Measurements from ENCODE around the gene SPATA9. TPM values are rescaled to one million over a fixed set of nuclear protein-coding genes. Genes with fewer than 3 reads are reported as not detected.

SPATA9 gene
- total and polyA plus RNA-seq, 5 donors from 2014 or later: 0.28 TPM; not detected in 4

- Histone ChIP-seq H3K9me3 (ENCODE audit: control insufficient read depth in 2 of 2, low read length in 2 of 2) (peaks cover 0 to 12% of the 10 kb centered on the region in 2 experiments), H3K4me1 (ENCODE audit: control insufficient read depth, insufficient read depth, low read length, poor library complexity, severe bottlenecking) (peaks cover 24% of the 10 kb centered on the region), H3K27me3 (ENCODE audit: control insufficient read depth, insufficient read depth, low read length) (peaks cover 5% of the 10 kb centered on the region), H3K4me3 (ENCODE audit: low read depth, low read length) (no peak overlapping the region), H3K36me3 (ENCODE audit: control insufficient read depth, insufficient read depth, low read length) (no peaks in the 10 kb centered on the region), H3K27ac (ENCODE audit: insufficient read depth, low read length, poor library complexity, severe bottlenecking) (no peak overlapping the region)
- H3K9me3 Mint-ChIP-seq: peaks cover 1 to 9% (median 7%) of the 10 kb centered on the region in 7 donors
- H3K4me3 Mint-ChIP-seq: peak overlapping the region in 1 of 4 donors; percentile 57
- DNase-seq (no peak), ATAC-seq (ENCODE audit: low read depth in 2 of 2) (no peak)
- H3K36me3 Mint-ChIP-seq: peaks cover 6% of the 10 kb centered on the region
- peaks cover 17% of the 10 kb centered on the region for H3K27me3 Mint-ChIP-seq
- peaks cover 7 to 21% (median 18%) of the 10 kb centered on the region in 4 donors for H3K4me1 Mint-ChIP-seq
- H3K27ac Mint-ChIP-seq: no peak overlapping the region
Measured at GRCh38 chr5:95617057-95617456, 65.7 kb downstream of the SPATA9 start.

- Histone ChIP-seq H3K4me3 (ENCODE audit: low read depth, low read length) (no peak overlapping the region), H3K27me3 (ENCODE audit: control insufficient read depth, insufficient read depth, low read length) (peaks cover 5% of the 10 kb centered on the region), H3K4me1 (ENCODE audit: control insufficient read depth, insufficient read depth, low read length, poor library complexity, severe bottlenecking) (peaks cover 9% of the 10 kb centered on the region), H3K9me3 (ENCODE audit: control insufficient read depth in 2 of 2, low read length in 2 of 2) (peaks cover 0 to 12% of the 10 kb centered on the region in 2 experiments), H3K27ac (ENCODE audit: insufficient read depth, low read length, poor library complexity, severe bottlenecking) (no peak overlapping the region), H3K36me3 (ENCODE audit: control insufficient read depth, insufficient read depth, low read length) (no peaks in the 10 kb centered on the region)
- DNase-seq (no peak), ATAC-seq (ENCODE audit: low read depth in 2 of 2) (no peak)
- H3K4me3 Mint-ChIP-seq: no peak overlapping the region
- peaks cover 6% of the 10 kb centered on the region for H3K36me3 Mint-ChIP-seq
- no peak overlapping the region for H3K27ac Mint-ChIP-seq
- peaks cover 0 to 9% (median 7%) of the 10 kb centered on the region in 7 donors for H3K9me3 Mint-ChIP-seq
- H3K4me1 Mint-ChIP-seq: peaks cover 6 to 17% (median 11%) of the 10 kb centered on the region in 4 donors
- peaks cover 13% of the 10 kb centered on the region for H3K27me3 Mint-ChIP-seq
Measured at GRCh38 chr5:95615164-95615467, 67.7 kb downstream of the SPATA9 start.

GRCh38 chr5:95613514-95613913, 69.3 kb downstream of the SPATA9 start:
- ATAC-seq (ENCODE audit: low read depth in 2 of 2) (no peak), DNase-seq (no peak)
- peaks cover 0 to 2% (median 1%) of the 10 kb centered on the region in 4 donors for H3K4me1 Mint-ChIP-seq
- Histone ChIP-seq H3K36me3 (ENCODE audit: control insufficient read depth, insufficient read depth, low read length) (no peaks in the 10 kb centered on the region), H3K9me3 (ENCODE audit: control insufficient read depth in 2 of 2, low read length in 2 of 2) (peaks cover 0 to 12% of the 10 kb centered on the region in 2 experiments), H3K27ac (ENCODE audit: insufficient read depth, low read length, poor library complexity, severe bottlenecking) (no peak overlapping the region), H3K27me3 (ENCODE audit: control insufficient read depth, insufficient read depth, low read length) (peaks cover 2% of the 10 kb centered on the region), H3K4me1 (ENCODE audit: control insufficient read depth, insufficient read depth, low read length, poor library complexity, severe bottlenecking) (no peaks in the 10 kb centered on the region), H3K4me3 (ENCODE audit: low read depth, low read length) (no peak overlapping the region)
- H3K9me3 Mint-ChIP-seq: peaks cover 0 to 9% (median 6%) of the 10 kb centered on the region in 7 donors
- no peak overlapping the region for H3K27ac Mint-ChIP-seq
- H3K36me3 Mint-ChIP-seq: peaks cover 6% of the 10 kb centered on the region
- peaks cover 6% of the 10 kb centered on the region for H3K27me3 Mint-ChIP-seq
- H3K4me3 Mint-ChIP-seq: no peak overlapping the region

- peaks cover 6% of the 10 kb centered on the region for H3K36me3 Mint-ChIP-seq
- H3K4me3 Mint-ChIP-seq: no peak overlapping the region
- H3K27me3 ChIP-seq (ENCODE audit: control insufficient read depth, insufficient read depth, low read length): no peaks in the 10 kb centered on the region
Measured at GRCh38 chr5:95611396-95611795, 71.4 kb downstream of the SPATA9 start.

GRCh38 chr5:95610546-95610945, 72.2 kb downstream of the SPATA9 start:
- Histone ChIP-seq H3K27ac (ENCODE audit: insufficient read depth, low read length, poor library complexity, severe bottlenecking) (no peak overlapping the region), H3K9me3 (ENCODE audit: control insufficient read depth in 2 of 2, low read length in 2 of 2) (peaks cover 0 to 12% of the 10 kb centered on the region in 2 experiments), H3K27me3 (ENCODE audit: control insufficient read depth, insufficient read depth, low read length) (no peaks in the 10 kb centered on the region), H3K4me3 (ENCODE audit: low read depth, low read length) (no peak overlapping the region), H3K4me1 (ENCODE audit: control insufficient read depth, insufficient read depth, low read length, poor library complexity, severe bottlenecking) (no peaks in the 10 kb centered on the region), H3K36me3 (ENCODE audit: control insufficient read depth, insufficient read depth, low read length) (no peaks in the 10 kb centered on the region)
- H3K4me1 Mint-ChIP-seq: peaks cover 0 to 2% (median 0%) of the 10 kb centered on the region in 4 donors
- H3K36me3 Mint-ChIP-seq: peaks cover 6% of the 10 kb centered on the region
- H3K27me3 Mint-ChIP-seq: peaks cover 10% of the 10 kb centered on the region
- DNase-seq (no peak), ATAC-seq (ENCODE audit: low read depth in 2 of 2) (no peak)
- no peak overlapping the region for H3K27ac Mint-ChIP-seq
- H3K4me3 Mint-ChIP-seq: no peak overlapping the region
- H3K9me3 Mint-ChIP-seq: peaks cover 0 to 9% (median 6%) of the 10 kb centered on the region in 7 donors

More at GRCh38 chr5:95611396-95611795, 71.4 kb downstream of the SPATA9 start:
- H3K27ac Mint-ChIP-seq: no peak overlapping the region
- H3K9me3 ChIP-seq (ENCODE audit: control insufficient read depth in 2 of 2, low read length in 2 of 2): peaks cover 0 to 12% of the 10 kb centered on the region in 2 experiments
- H3K27ac ChIP-seq (ENCODE audit: insufficient read depth, low read length, poor library complexity, severe bottlenecking): no peak overlapping the region
- no peak overlapping the region for H3K4me3 ChIP-seq (ENCODE audit: low read depth, low read length)
- peaks cover 0 to 2% (median 0%) of the 10 kb centered on the region in 4 donors for H3K4me1 Mint-ChIP-seq
- peaks cover 10% of the 10 kb centered on the region for H3K27me3 Mint-ChIP-seq
- no peak for ATAC-seq (ENCODE audit: low read depth in 2 of 2)
- no peaks in the 10 kb centered on the region for H3K36me3 ChIP-seq (ENCODE audit: control insufficient read depth, insufficient read depth, low read length)
- DNase-seq: no peak
- H3K9me3 Mint-ChIP-seq: peaks cover 0 to 9% (median 6%) of the 10 kb centered on the region in 7 donors
- H3K4me1 ChIP-seq (ENCODE audit: control insufficient read depth, insufficient read depth, low read length, poor library complexity, severe bottlenecking): no peaks in the 10 kb centered on the region

- Mint-ChIP-seq H3K27me3 (peaks cover 6% of the 10 kb centered on the region), H3K4me1 (no peaks in the 10 kb centered on the region), H3K9me3 (peaks cover 0 to 9% (median 6%) of the 10 kb centered on the region in 7 donors), H3K4me3 (no peak overlapping the region), H3K27ac (no peak overlapping the region), H3K36me3 (peaks cover 10% of the 10 kb centered on the region)
- ATAC-seq (ENCODE audit: low read depth in 2 of 2) (no peak), DNase-seq (no peak)
- Histone ChIP-seq H3K4me3 (ENCODE audit: low read depth, low read length) (no peak overlapping the region), H3K27ac (ENCODE audit: insufficient read depth, low read length, poor library complexity, severe bottlenecking) (no peak overlapping the region), H3K36me3 (ENCODE audit: control insufficient read depth, insufficient read depth, low read length) (no peaks in the 10 kb centered on the region), H3K9me3 (ENCODE audit: control insufficient read depth in 2 of 2, low read length in 2 of 2) (peaks cover 0 to 12% of the 10 kb centered on the region in 2 experiments), H3K4me1 (ENCODE audit: control insufficient read depth, insufficient read depth, low read length, poor library complexity, severe bottlenecking) (no peaks in the 10 kb centered on the region), H3K27me3 (ENCODE audit: control insufficient read depth, insufficient read depth, low read length) (no peaks in the 10 kb centered on the region)
Measured at GRCh38 chr5:95609711-95610110, 73.1 kb downstream of the SPATA9 start.

Other genes starting within 250 kb of the SPATA9 start
- gene SKIC3, start 128.0 kb downstream of the SPATA9 start, total RNA-seq: 67.1 TPM
- 10 to 100 TPM; 30.0 to 39.9 (median 32.7) TPM for gene SKIC3, start 128.0 kb downstream of the SPATA9 start, polyA plus RNA-seq
- gene ARSK, start 127.9 kb downstream of the SPATA9 start, total RNA-seq: 3.8 TPM
- gene ARSK, start 127.9 kb downstream of the SPATA9 start, polyA plus RNA-seq: 10 to 100 TPM in 1 of 4 donors, 1 to 10 TPM in 3; 9.4 to 10.8 (median 9.6) TPM
- gene GPR150, start 62.9 kb downstream of the SPATA9 start, total RNA-seq: 0.37 TPM
- under 1 TPM; 0.19 to 0.77 (median 0.65) TPM for gene GPR150, start 62.9 kb downstream of the SPATA9 start, polyA plus RNA-seq
- 2.2 TPM for gene RFESD, start 36.2 kb downstream of the SPATA9 start, total RNA-seq
- 10 to 100 TPM in 3 of 4 donors, 1 to 10 TPM in 1; 5.1 to 12.1 (median 10.1) TPM for gene RFESD, start 36.2 kb downstream of the SPATA9 start, polyA plus RNA-seq
- gene RHOBTB3, start 48.3 kb upstream of the SPATA9 start, total RNA-seq: 2.4 TPM
- gene RHOBTB3, start 48.3 kb upstream of the SPATA9 start, polyA plus RNA-seq: 1 to 10 TPM; 1.4 to 2.8 (median 2.7) TPM
- 82.9 TPM for gene GLRX, start 139.7 kb upstream of the SPATA9 start, total RNA-seq
- gene GLRX, start 139.7 kb upstream of the SPATA9 start, polyA plus RNA-seq: 100 to 1,000 TPM; 319 to 399 (median 348) TPM